GM18907 (cell line): ENCODE results near the gene RPL7A.
"Not testable (repeated sequence)": the region's sequence is repeated elsewhere in the genome, so short reads cannot be mapped to it uniquely, and the experiment has no call there.

Experiments used
- ATAC-seq: cut with Tn5 transposase; IDR thresholded peaks from one replicate; pipeline ENCODE4 v1.9.1; 2021; ENCODE audit warnings: mild to moderate bottlenecking, moderate library complexity; ENCODE audit not compliant: unreplicated experiment

The RPL7A gene

GRCh38 chr9:133386338-133386737 is 38.3 kb downstream of the RPL7A start:
- ATAC-seq: no peak

- no peak for ATAC-seq
Observed at GRCh38 chr9:133387680-133388079, 39.7 kb downstream of the RPL7A start.

- ATAC-seq: no peak
Observed at GRCh38 chr9:133389025-133389557, 41.1 kb downstream of the RPL7A start.

GRCh38 chr9:133389562-133389961 is 41.5 kb downstream of the RPL7A start:
- ATAC-seq: no peak

- no peak for ATAC-seq
Observed at GRCh38 chr9:133390713-133391112, 42.7 kb downstream of the RPL7A start.

- ATAC-seq: not testable (repeated sequence)
Observed at GRCh38 chr9:133391449-133391848, 43.4 kb downstream of the RPL7A start.

- not testable (repeated sequence) for ATAC-seq
Observed at GRCh38 chr9:133392308-133392707, 44.3 kb downstream of the RPL7A start.

- no peak for ATAC-seq
Observed at GRCh38 chr9:133393399-133393798, 45.4 kb downstream of the RPL7A start.

- ATAC-seq: no peak
Observed at GRCh38 chr9:133394687-133395271, 46.8 kb downstream of the RPL7A start.

- ATAC-seq: no peak
Observed at GRCh38 chr9:133396952-133397351, 48.9 kb downstream of the RPL7A start.

GRCh38 chr9:133397370-133397769 is 49.4 kb downstream of the RPL7A start:
- ATAC-seq: no peak

- ATAC-seq: no peak
Observed at GRCh38 chr9:133397895-133398294, 49.9 kb downstream of the RPL7A start.

GRCh38 chr9:133400292-133400691 is 52.3 kb downstream of the RPL7A start:
- no peak for ATAC-seq
